HG03442 (cell line): ENCODE results near the gene REX1BD.

Experiments used
- ATAC-seq: cut with Tn5 transposase; IDR thresholded peaks from one replicate; pipeline ENCODE4 v1.9.1; 2021; ENCODE audit warnings: mild to moderate bottlenecking, moderate library complexity; ENCODE audit not compliant: unreplicated experiment

Gene REX1BD

GRCh38 chr19:18612772-18613588 lies 24.4 kb downstream of the REX1BD start, which contains the start of gene TMEM59L:
Gene TMEM59L, plus strand, starts transcription at chr19:18612870. Its CDS starts 89 bp downstream, at chr19:18612959.
- ATAC-seq = no peak

- ATAC-seq = no peak
These were observed 25.1 kb downstream of the REX1BD start for GRCh38 chr19:18613589-18614234.

DNA sequence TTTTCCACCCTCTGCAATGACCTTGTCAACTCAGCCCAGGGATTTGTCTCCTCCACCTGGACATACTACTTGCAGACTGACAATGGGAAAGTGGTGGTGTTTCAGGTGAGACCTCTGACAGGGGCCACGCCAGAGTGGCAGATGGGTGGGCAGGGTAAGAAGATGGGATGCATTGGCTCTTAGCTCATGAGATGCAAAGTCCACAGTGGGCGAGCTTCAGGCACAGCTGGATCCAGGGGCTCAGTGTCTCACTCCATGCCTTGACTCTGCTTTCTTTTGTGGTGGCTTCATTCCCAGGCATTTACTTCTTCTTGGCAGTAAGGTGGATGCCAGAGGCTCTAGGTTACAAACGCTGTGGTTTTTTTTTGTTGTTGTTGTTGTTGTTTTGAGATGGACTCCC lies 27.4 kb downstream of the REX1BD start:
- no peak for ATAC-seq

GRCh38 chr19:18617562-18617961 lies 29.0 kb downstream of the REX1BD start:
- no peak for ATAC-seq

DNA sequence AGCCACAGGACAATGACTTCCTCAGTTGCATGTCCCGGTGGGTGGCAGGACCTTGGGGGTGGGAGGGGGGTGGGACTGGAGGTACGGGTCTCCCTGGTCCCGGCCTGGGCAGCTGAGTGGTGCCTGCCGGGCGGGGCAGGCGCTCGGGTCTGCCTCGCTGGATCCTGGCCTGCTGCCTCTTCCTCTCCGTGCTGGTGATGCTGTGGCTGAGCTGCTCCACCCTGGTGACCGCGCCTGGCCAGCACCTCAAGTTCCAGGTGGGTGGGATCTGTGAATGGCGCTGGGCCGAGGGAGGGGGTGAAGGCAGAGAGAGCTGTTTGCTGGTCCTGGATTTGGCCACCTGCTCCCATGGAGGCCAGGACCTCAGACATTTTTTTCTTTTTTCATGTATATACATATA lies 29.6 kb downstream of the REX1BD start:
- no peak for ATAC-seq

DNA sequence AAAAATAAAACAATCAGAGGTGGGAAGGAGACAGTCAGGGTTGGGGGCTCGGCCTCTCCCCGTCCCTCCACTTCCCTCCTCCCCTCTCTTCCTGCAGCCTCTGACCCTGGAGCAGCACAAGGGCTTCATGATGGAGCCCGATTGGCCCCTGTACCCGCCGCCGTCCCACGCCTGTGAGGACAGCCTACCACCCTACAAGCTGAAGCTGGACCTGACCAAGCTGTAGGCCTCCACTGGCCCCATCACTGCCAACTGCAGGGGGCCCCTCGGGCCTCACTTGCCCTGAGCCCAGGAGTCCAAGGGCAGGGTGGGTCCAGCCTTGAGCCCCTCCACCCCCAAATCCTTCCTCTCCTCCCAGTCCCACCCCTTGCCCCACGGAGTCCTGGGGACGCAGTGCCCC lies 31.7 kb downstream of the REX1BD start:
- no peak for ATAC-seq

DNA sequence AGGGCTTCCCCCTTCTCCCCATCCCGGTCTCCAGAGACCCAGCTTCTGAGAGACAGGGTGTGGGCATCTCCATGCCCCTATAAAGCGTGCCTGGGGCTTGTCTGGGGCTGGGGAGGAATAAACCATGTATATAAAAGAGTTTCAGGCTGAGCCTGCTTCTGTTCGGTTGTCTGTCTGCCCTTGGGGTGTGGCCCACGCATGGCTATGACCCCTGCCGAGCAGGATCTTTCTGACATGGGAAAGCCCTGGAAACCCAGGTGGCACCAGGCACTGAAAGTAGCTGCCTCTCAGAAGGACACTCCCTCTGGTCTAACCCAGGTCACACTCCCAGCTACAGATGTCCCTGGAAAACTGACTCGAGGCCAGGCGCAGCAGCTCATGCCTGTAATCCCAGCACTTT lies 32.3 kb downstream of the REX1BD start:
- no peak for ATAC-seq

- ATAC-seq = no peak
These were observed 38.3 kb downstream of the REX1BD start for GRCh38 chr19:18626906-18627305.

DNA sequence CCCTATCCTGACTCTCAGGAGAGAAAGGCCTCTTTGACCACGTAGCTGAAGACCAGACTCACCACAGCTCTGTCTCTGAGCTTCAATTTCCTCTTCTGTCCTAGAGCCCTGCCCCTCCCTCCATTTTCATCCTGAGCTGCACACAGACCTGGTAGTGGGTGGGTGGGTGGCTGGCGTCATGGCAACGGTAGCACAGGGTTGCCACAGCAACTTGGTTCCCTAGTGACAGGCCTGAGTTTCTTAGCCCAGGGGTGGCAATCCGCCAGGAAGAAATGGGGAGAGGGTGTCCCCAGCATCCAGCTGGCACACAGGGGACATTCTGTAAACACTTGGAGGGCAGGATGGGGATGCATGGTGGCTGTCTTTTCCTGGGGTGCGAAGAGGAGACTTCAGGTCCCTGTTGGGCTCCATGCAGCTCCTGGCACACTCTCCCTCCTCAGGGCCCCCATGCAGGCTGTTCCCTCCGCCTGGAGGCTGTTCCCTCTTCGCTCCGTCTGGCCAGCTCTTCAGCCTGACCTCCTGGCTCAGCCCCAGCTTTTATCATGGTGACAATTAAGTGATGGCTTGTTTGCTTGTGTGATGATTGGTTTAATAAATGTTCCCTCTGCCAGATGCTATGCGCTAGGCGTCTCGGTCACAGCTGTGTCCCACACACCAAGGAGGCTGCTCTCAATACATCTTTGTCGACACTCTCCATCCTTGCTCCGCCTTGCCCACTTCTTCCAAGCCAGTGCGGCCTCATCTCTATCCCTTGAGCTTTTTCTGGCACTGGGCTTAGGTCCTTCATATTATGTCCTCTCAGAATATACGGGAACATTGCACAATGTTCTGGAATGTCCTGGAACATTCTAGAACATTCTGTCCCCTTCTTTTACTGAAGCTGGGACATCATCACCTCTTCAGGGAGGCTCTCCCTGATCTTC lies 40.8 kb downstream of the REX1BD start:
- no peak for ATAC-seq

DNA sequence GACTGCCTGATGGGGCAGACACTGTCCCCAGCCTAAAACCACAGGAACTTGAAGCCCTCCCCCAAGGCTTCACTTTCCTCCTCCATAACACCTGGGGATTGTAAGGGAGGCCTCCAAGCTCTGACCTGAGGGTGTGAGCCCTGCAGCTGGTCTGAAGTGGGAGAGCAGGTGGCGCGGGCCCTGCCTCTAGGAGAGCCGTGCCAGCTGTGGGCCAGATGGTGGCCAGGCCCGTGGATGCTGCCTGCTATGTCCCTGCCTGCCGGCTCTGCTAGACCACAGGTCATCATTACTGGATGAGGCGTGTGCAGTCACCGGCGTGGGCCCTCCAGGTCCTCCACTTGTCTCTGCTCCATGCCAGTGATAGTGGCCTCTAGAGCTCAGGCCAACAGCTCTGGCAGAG lies 44.7 kb downstream of the REX1BD start:
- no peak for ATAC-seq

DNA sequence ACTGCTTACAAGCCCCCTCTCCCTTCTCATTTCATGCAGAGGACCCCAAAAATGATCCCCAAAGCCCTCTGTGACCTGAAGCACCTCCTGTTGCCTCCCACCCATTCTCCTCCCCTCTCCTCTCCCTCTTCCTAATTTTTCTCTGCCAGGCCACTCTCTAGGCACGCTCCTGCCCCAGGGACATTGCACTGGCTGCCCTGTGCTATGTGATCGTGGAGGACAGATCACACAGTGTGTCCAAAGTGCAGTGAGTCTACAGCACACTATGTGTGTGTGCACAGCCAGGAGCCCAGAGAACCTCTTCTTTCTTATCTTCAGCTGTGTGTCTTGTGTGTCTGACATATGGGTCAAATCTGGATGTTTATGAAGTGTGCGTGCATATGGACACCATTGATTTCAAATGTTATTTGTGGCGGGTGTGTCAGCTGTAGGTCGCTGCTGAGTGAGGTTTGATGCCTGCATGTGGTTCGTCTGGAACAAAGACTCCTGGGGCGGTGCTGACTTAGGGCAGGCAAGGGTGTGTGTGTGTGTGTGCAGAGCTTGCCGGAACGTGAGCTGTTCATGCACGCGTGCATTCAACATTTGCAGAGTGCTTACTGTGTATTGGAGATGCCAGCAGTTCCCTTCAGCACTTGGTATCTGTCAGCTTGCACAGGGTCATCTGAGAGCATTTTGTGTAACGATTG lies 46.2 kb downstream of the REX1BD start:
- ATAC-seq = no peak

- no peak for ATAC-seq
These were observed 47.2 kb downstream of the REX1BD start for GRCh38 chr19:18635831-18636182.

DNA sequence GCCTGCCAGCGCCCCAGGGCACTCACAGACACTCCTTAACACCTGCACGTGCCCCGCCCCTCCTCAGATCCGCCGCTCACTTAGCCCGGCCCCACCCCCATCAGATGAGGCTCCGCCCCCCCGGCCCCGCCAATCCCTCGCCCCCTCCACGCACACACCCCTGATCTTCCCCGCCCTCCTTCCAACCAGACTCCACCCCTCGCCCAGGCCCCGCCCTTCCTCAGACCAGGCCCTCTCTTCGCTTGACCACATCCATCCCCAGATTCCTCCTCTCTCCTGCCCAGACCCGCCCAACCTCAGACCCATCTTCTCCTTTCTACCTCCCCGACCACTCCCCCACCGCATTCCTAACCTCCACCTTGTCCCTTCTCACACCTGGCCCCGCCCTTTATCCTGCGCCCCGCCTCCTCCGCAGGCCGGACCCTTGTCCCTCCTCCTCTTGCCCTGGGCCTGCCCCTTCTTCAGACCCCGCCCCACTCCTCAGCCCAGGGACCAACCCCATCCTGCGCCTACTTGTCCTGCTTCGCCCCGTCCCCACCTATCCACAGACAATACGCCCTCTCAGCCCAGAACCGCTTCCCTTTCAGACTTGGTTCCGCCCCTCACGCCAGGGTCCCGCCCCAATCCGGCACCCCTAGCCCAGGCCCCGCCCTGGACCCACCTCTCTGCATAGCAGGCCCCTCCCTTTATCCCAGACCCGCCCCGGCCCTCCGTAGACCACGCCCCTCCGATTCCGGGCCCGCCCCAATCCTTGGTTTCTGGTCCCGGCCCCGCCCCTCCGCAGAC lies 47.8 kb downstream of the REX1BD start:
- peak; percentile 87 for ATAC-seq

DNA sequence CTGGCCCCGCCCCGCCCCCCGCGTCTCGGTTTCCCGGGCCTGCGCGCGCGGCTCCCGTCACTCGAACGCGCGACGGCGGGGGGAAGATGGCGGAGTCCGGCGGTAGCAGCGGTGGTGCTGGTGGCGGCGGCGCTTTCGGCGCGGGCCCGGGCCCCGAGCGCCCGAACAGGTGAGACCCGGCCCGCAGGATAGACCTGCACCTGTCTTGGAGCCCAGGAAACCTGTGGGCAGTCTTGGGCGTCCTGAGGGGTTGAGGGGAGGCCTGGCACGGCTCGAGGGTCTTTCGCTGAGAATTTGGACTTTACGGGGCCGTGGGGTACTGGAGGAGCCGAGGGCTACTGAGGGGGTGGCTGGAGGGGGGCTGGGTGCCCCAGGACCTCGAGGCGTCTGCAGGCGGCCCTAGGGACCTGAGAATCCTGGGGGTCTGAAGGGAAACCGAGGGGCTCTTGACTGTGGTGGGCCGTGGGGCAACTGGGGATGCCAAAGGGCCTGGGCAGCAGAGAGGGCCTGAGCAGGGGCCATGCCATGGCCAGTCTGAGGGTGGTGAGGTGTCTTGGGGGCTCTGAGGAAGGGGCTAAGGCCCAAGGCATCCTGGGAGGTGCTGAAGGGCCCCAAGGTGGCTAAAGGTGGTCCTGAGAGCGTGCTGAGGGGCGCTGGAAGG lies 48.5 kb downstream of the REX1BD start, which contains the start of gene KLHL26:
Gene KLHL26 (plus strand): TSS at position 60 of the 661 bp plus-strand sequence. CDS start 27 bp downstream, at position 87.
- no peak for ATAC-seq

- no peak for ATAC-seq
These were observed 49.4 kb downstream of the REX1BD start for GRCh38 chr19:18637673-18638630.

DNA sequence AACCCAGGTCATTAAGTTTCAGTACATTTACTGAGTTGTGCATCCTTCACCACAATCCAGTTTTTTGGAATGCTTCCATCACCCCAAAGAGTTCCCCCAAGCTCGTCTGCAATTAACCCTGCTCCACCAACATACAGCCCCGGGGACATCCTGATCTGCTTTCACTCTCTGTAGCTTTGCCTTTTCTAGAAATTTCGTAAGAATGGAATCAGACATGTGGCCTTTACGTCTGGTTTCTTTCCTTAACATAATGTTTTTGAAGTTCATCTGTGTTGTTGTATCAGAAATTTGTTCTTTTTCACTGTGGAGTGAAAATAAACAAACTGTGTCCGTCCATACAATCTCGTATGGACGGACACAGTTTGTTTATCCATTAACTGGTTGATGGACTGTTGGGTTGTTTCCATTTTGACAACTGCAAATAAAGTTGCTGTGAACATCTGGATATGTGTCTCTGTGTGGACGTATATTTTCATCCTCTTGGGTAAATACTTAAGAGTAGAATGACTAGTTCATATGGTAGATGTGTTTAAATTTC lies 51.2 kb downstream of the REX1BD start:
- no peak for ATAC-seq
